H9 (cell line): Measurements from ENCODE around the gene KISS1. TPM values are rescaled to one million over a fixed set of nuclear protein-coding genes. Genes with fewer than 3 reads are reported as not detected.

Source experiments
- DNase-seq: peaks from one replicate; pipeline ENCODE4 v3.0.0-alpha.2; 2017
- H2AFZ ChIP-seq: one replicate; pipeline ENCODE4 v1.6.1; 2013; ENCODE audit warnings: mild to moderate bottlenecking, low read length, control low read depth, moderate library complexity
- H2AK5ac ChIP-seq: 2 replicates; pipeline ENCODE4 v1.6.1; 2013; ENCODE audit warnings: low read length, control low read depth, mixed read lengths; ENCODE audit not compliant: insufficient read length
- H2BK120ac ChIP-seq: one replicate; pipeline ENCODE4 v1.6.1; 2013; ENCODE audit warnings: low read depth, mild to moderate bottlenecking, low read length, control low read depth, inconsistent platforms; ENCODE audit not compliant: poor library complexity, severe bottlenecking
- H2BK12ac ChIP-seq: 2 replicates; pipeline ENCODE4 v1.6.1; 2013; ENCODE audit warnings: low read length, control low read depth, mixed read lengths, low read depth; ENCODE audit not compliant: insufficient read length
- H2BK15ac ChIP-seq: 2 replicates; pipeline ENCODE4 v1.6.1; 2013; ENCODE audit warnings: low read depth, low read length, control low read depth
- H2BK20ac ChIP-seq: one replicate; pipeline ENCODE4 v1.6.1; 2013; ENCODE audit warnings: low read depth, mild to moderate bottlenecking, low read length, control low read depth, inconsistent platforms; ENCODE audit not compliant: poor library complexity, severe bottlenecking
- H2BK5ac ChIP-seq: 2 replicates; pipeline ENCODE4 v1.6.1; 2013; ENCODE audit warnings: low read length, control low read depth, mixed read lengths; ENCODE audit not compliant: insufficient read length
- H3K14ac ChIP-seq: 2 replicates; pipeline ENCODE4 v1.6.1; 2013; ENCODE audit warnings: low read length, control low read depth; ENCODE audit not compliant: insufficient read depth
- H3K18ac ChIP-seq: 2 replicates; pipeline ENCODE4 v1.6.1; 2013; ENCODE audit warnings: low read depth, mild to moderate bottlenecking, mixed read lengths, low read length, control low read depth; ENCODE audit not compliant: insufficient read length
- H3K23ac ChIP-seq: 2 replicates; pipeline ENCODE4 v1.6.1; 2013; ENCODE audit warnings: low read length, control low read depth, mixed read lengths, low read depth; ENCODE audit not compliant: insufficient read length
- H3K23me2 ChIP-seq: 2 replicates; pipeline ENCODE4 v1.6.1; 2013; ENCODE audit warnings: low read depth, mild to moderate bottlenecking, mixed read lengths, low read length, control low read depth; ENCODE audit not compliant: insufficient read length, poor library complexity, severe bottlenecking
- H3K27ac ChIP-seq: 2 replicates; pipeline ENCODE4 v1.5.1; 2013; ENCODE audit warnings: low read length, control low read depth, mixed read lengths, low read depth; ENCODE audit not compliant: insufficient read length
- H3K27me3 ChIP-seq: 2 replicates; pipeline ENCODE4 v1.6.1; 2013; ENCODE audit warnings: low read length, control low read depth, inconsistent platforms; ENCODE audit not compliant: insufficient read depth
- H3K4ac ChIP-seq: 2 replicates; pipeline ENCODE4 v1.6.1; 2013; ENCODE audit warnings: low read depth, mild to moderate bottlenecking, control low read depth, inconsistent platforms, low read length, moderate library complexity
- H3K4me1 ChIP-seq: 2 replicates; pipeline ENCODE4 v1.6.1; 2013; ENCODE audit warnings: low read length, control low read depth, inconsistent platforms; ENCODE audit not compliant: insufficient read depth
- H3K4me2 ChIP-seq: 2 replicates; pipeline ENCODE4 v1.6.1; 2013; ENCODE audit warnings: low read length, control low read depth, mixed read lengths; ENCODE audit not compliant: insufficient read length, insufficient read depth
- H3K56ac ChIP-seq: 2 replicates; pipeline ENCODE4 v1.6.1; 2013; ENCODE audit warnings: low read depth, mild to moderate bottlenecking, mixed read lengths, low read length, control low read depth; ENCODE audit not compliant: insufficient read length
- H3K79me1 ChIP-seq: 2 replicates; pipeline ENCODE4 v1.6.1; 2013; ENCODE audit warnings: low read depth, mild to moderate bottlenecking, moderate library complexity, low read length, control low read depth, inconsistent platforms; ENCODE audit not compliant: insufficient read depth, poor library complexity, severe bottlenecking
- H3K79me2 ChIP-seq: 2 replicates; pipeline ENCODE4 v1.6.1; 2013; ENCODE audit warnings: low read length, control low read depth, inconsistent platforms; ENCODE audit not compliant: insufficient read depth
- H3K9ac ChIP-seq: 2 replicates; pipeline ENCODE4 v1.6.1; 2013; ENCODE audit warnings: low read length, control low read depth, mixed read lengths; ENCODE audit not compliant: insufficient read length; ENCODE audit errors: extremely low read depth
- H3K9me3 ChIP-seq: one replicate; pipeline ENCODE4 v1.6.1; 2013; ENCODE audit warnings: low read depth, low read length, inconsistent platforms; ENCODE audit not compliant: control insufficient read depth
- H3T11ph ChIP-seq: one replicate; pipeline ENCODE4 v1.6.1; 2013; ENCODE audit warnings: mild to moderate bottlenecking, low read length, control low read depth, inconsistent platforms
- H4K20me1 ChIP-seq: one replicate; pipeline ENCODE4 v1.6.1; 2013; ENCODE audit not compliant: control insufficient read depth, insufficient read length, insufficient read depth
- H4K5ac ChIP-seq: 2 replicates; pipeline ENCODE4 v1.6.1; 2013; ENCODE audit warnings: low read depth, mild to moderate bottlenecking, mixed read lengths, low read length, control low read depth; ENCODE audit not compliant: insufficient read length
- H4K8ac ChIP-seq: replicated peaks from 2 replicates; pipeline ENCODE4 v1.6.1; 2013; ENCODE audit warnings: low read length, control low read depth, mixed read lengths, low read depth; ENCODE audit not compliant: insufficient read length
- H4K91ac ChIP-seq: 2 replicates; pipeline ENCODE4 v1.6.1; 2013; ENCODE audit warnings: low read depth, mild to moderate bottlenecking, moderate library complexity, mixed read lengths, low read length, control low read depth; ENCODE audit not compliant: insufficient read length
- H3K27ac Mint-ChIP-seq, 3 experiments: 2 replicates in 2 of 3; 3 replicates in 1 of 3; pipeline ENCODE4 v1.8.0; 2020 to 2021; ENCODE audit warnings: mixed read lengths in 3 of 3, mild to moderate bottlenecking in 1 of 3, moderate library complexity in 1 of 3
- H3K27me3 Mint-ChIP-seq: 2 replicates; pipeline ENCODE4 v1.8.0; 2021; ENCODE audit warnings: low read depth, mild to moderate bottlenecking, moderate library complexity, mixed read lengths
- H3K36me3 Mint-ChIP-seq, 3 experiments: 2 replicates in 2 of 3; 3 replicates in 1 of 3; pipeline ENCODE4 v1.8.0; 2020 to 2021; ENCODE audit warnings: low read depth in 3 of 3, mixed read lengths in 3 of 3; ENCODE audit not compliant: insufficient read depth in 1 of 3
- H3K4me1 Mint-ChIP-seq, 2 experiments: 2 replicates each; pipeline ENCODE4 v1.8.0; 2020; ENCODE audit warnings: mixed read lengths in 2 of 2
- H3K4me3 Mint-ChIP-seq, 2 experiments: 2 replicates in 1 of 2; 3 replicates in 1 of 2; pipeline ENCODE4 v1.8.0; 2020 to 2021; ENCODE audit warnings: mild to moderate bottlenecking in 2 of 2, mixed read lengths in 2 of 2, moderate library complexity in 1 of 2
- H3K9me3 Mint-ChIP-seq, 2 experiments: 2 replicates in 1 of 2; 3 replicates in 1 of 2; pipeline ENCODE4 v1.8.0; 2020; ENCODE audit warnings: mild to moderate bottlenecking in 2 of 2, mixed read lengths in 2 of 2, moderate library complexity in 1 of 2
- WGBS: extraction: QIAGEN DNeasy Blood & Tissue Kit; methylation state at CpG from one replicate; pipeline ENCODE4 v1.1.7; 2013; ENCODE audit warnings: missing lambda C conversion rate, low lambda C conversion rate, mixed read lengths; ENCODE audit not compliant: insufficient read length; ENCODE audit errors: extremely low coverage; 5-methylcytosine and 5-hydroxymethylcytosine counted together
- total RNA-seq: library from RNA; stranded (reverse); gene quantifications from 2 replicates; pipeline ENCODE4 v1.2.1, GENCODE V29; 2021
- TF ChIP-seq, protein P1 (sequence below): fragments of 200-600 bp; sonication (generic); conservative IDR thresholded peaks from 3 replicates; pipeline ENCODE4 v1.8.0; 2021; ENCODE audit warnings: antibody characterized with exemption, mild to moderate bottlenecking

The KISS1 gene
- total RNA-seq, 1 experiment from 2014 or later, result 0.68 TPM

DNA sequence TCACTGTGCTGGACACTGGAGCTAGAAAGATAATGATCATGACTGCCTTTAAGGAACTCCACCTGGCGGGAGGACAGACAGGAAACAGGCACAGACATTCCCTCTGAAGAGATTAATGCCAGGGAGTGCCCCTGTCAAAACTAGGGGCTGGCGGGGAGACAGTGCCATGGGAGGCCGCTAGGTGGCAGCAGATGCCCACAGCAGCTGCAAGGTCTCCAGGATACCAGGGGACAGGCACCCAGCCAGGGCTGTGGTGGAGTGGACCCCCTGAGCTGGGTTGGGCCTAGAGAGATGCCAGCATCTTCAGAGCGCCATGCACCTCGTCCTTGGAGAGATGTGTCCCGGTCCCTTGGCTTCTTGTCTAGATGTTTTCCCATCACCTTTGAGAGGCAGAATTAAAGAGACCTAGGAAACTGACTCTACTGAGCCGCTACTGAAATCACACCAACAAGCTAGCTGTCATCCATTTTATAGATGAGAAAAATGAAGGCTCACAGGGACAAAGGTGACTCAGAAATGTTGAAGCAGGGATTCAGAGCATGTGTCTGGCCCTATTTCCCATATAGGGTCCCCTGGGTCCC lies 33.7 kb downstream of the KISS1 start:
- no peaks in the 10 kb centered on the region for H3K27me3 ChIP-seq
- no peak overlapping the region for H2AFZ ChIP-seq
- no peak overlapping the region for H3T11ph ChIP-seq
- H2BK20ac ChIP-seq, result no peak overlapping the region
- H3K4me3 Mint-ChIP-seq, result no peak overlapping the region
- TF ChIP-seq, protein P1, sequence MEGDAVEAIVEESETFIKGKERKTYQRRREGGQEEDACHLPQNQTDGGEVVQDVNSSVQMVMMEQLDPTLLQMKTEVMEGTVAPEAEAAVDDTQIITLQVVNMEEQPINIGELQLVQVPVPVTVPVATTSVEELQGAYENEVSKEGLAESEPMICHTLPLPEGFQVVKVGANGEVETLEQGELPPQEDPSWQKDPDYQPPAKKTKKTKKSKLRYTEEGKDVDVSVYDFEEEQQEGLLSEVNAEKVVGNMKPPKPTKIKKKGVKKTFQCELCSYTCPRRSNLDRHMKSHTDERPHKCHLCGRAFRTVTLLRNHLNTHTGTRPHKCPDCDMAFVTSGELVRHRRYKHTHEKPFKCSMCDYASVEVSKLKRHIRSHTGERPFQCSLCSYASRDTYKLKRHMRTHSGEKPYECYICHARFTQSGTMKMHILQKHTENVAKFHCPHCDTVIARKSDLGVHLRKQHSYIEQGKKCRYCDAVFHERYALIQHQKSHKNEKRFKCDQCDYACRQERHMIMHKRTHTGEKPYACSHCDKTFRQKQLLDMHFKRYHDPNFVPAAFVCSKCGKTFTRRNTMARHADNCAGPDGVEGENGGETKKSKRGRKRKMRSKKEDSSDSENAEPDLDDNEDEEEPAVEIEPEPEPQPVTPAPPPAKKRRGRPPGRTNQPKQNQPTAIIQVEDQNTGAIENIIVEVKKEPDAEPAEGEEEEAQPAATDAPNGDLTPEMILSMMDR, result peak; percentile 99
- no peak overlapping the region for H3K9ac ChIP-seq
- no peak overlapping the region for H2BK15ac ChIP-seq
- H3K79me2 ChIP-seq, result no peaks in the 10 kb centered on the region
- H4K91ac ChIP-seq, result no peak overlapping the region
- peak; percentile 91 for DNase-seq
- H3K4me1 ChIP-seq, result no peaks in the 10 kb centered on the region
- no peak overlapping the region for H2AK5ac ChIP-seq
- no peak overlapping the region for H3K18ac ChIP-seq
- no peak overlapping the region for H3K27ac Mint-ChIP-seq
- no peaks in the 10 kb centered on the region for H3K23me2 ChIP-seq
- no peak overlapping the region for H3K56ac ChIP-seq
- no peaks in the 10 kb centered on the region for H4K20me1 ChIP-seq
- no peaks in the 10 kb centered on the region for H3K9me3 ChIP-seq
- H2BK120ac ChIP-seq, result no peak overlapping the region
- no peak overlapping the region for H2BK5ac ChIP-seq
- H4K5ac ChIP-seq, result no peak overlapping the region
- no peak overlapping the region for H2BK12ac ChIP-seq
- H3K9me3 Mint-ChIP-seq, result peaks cover 0 to 3% of the 10 kb centered on the region in 2 experiments; a peak in 2 of 5 replicates
- H3K27me3 Mint-ChIP-seq, result peaks cover 18% of the 10 kb centered on the region; the same call in 1 of the 2 replicates
- H3K27ac ChIP-seq, result no peak overlapping the region
- H3K4me2 ChIP-seq, result no peak overlapping the region
- H3K79me1 ChIP-seq, result no peaks in the 10 kb centered on the region
- no CpG with 5 or more reads among the region's 7 CpGs for WGBS
- no peak overlapping the region for H4K8ac ChIP-seq
- peaks cover 4 to 6% of the 10 kb centered on the region in 2 experiments; a peak in 2 of 4 replicates for H3K4me1 Mint-ChIP-seq
- no peak overlapping the region for H3K23ac ChIP-seq
- H3K4ac ChIP-seq, result no peak overlapping the region
- no peak overlapping the region for H3K14ac ChIP-seq
- no peaks in the 10 kb centered on the region; a peak in 1 of 7 replicates for H3K36me3 Mint-ChIP-seq
